Kidney (tissue), 14 donors: ENCODE data around the gene NTRK3. TPM values are rescaled to one million over a fixed set of nuclear protein-coding genes. Genes with fewer than 3 reads are reported as not detected.

ENCODE experiments used
- DNase-seq, 5 donors: peaks; one replicate each; pipeline ENCODE4 v3.0.0-alpha.2; 2013 to 2020
- FAIRE-seq: peaks from 2 replicates; lab custom pipeline; 2012; peaks lifted over from hg19 to GRCh38; lab: Jason Lieb, UNC
- H3K27ac ChIP-seq, 2 donors: one replicate each; pipeline ENCODE4 v1.7.0; 2013; ENCODE audit warnings: low read depth in 2 of 2, low read length in 2 of 2, inconsistent platforms in 1 of 2
- H3K27me3 ChIP-seq: one replicate; pipeline ENCODE4 v1.7.1; 2013; ENCODE audit warnings: low read length, inconsistent platforms; ENCODE audit not compliant: control insufficient read depth, insufficient read depth
- H3K36me3 ChIP-seq, 3 donors: one replicate each; pipeline versions ENCODE4 v1.7.0 to v1.7.1; 2013; ENCODE audit warnings: low read length in 3 of 3, control low read depth in 1 of 3, inconsistent platforms in 1 of 3; ENCODE audit not compliant: insufficient read depth in 3 of 3, control insufficient read depth in 2 of 3
- H3K4me1 ChIP-seq, 3 donors: one replicate each; pipeline versions ENCODE4 v1.7.0 to v1.7.1; 2013; ENCODE audit warnings: low read length in 3 of 3, inconsistent platforms in 1 of 3, low read depth in 1 of 3; ENCODE audit not compliant: control insufficient read depth in 2 of 3, insufficient read depth in 2 of 3
- H3K4me3 ChIP-seq, 3 donors: one replicate each; pipeline versions ENCODE4 v1.7.0 to v1.8.1; 2013; ENCODE audit warnings: low read length in 3 of 3, control low read depth in 1 of 3, inconsistent platforms in 1 of 3
- H3K9ac ChIP-seq, 3 donors: one replicate each; pipeline versions ENCODE4 v1.7.0 to v1.7.1; 2013; ENCODE audit warnings: low read length in 3 of 3, control low read depth in 1 of 3, inconsistent platforms in 1 of 3
- H3K9me3 ChIP-seq, 3 donors: one replicate each; pipeline versions ENCODE4 v1.7.0 to v1.7.1; 2013; ENCODE audit warnings: low read length in 3 of 3, control low read depth in 1 of 3, inconsistent platforms in 1 of 3; ENCODE audit not compliant: control insufficient read depth in 2 of 3, insufficient read depth in 1 of 3
- intact Hi-C: fragments of 100-400 bp; cut with DNase I; formaldehyde crosslinking; loops from one replicate; pipeline ENCODE4 v1.11.1; 2022
- polyA plus RNA-seq: library from polyadenylated mRNA; stranded (reverse); fragments of 350-450 nt; fragmentation: Illumina TruSeq; extraction: RNeasy Lipid Tissue Mini Kit (QIAGEN cat#74804); gene quantifications from one replicate; pipeline ENCODE4 v1.2.3, GENCODE V29; 2014; ENCODE audit warnings: low read depth, low replicate concordance; ENCODE audit not compliant: insufficient read depth
- total RNA-seq: library from RNA; stranded (reverse); fragmentation: NEBNext Ultra II Directional; extraction: Animal tissue kit (Norgen Biotek cat#: 25700); gene quantifications from one replicate; pipeline ENCODE4 v1.2.1, GENCODE V29; 2021
- TF ChIP-seq, protein P1 (sequence below): IDR thresholded peaks from 3 replicates; pipeline ENCODE4 v1.5.1; 2012; ENCODE audit warnings: mild to moderate bottlenecking, moderate library complexity, borderline replicate concordance; ENCODE audit not compliant: insufficient read depth; ENCODE audit errors: extremely low read depth
- donor health status: control.
- donor health status: control.
- donor health status: control.
- donor health status: control.
- donor health status: control.
- donor health status: DM: yes; HTN: yes; CAD: no.
- donor health status: Normal renal cell carcinoma (clear cell type).

The NTRK3 gene
- total and polyA plus RNA-seq, 2 donors from 2014 or later: 8.9 to 25.5 TPM

- intact Hi-C loops: no loop called here
- DNase-seq (no peak), FAIRE-seq (no peak)
- Histone ChIP-seq H3K4me3 (no peak overlapping the region), H3K27ac (no peak overlapping the region), H3K9me3 (no peaks in the 10 kb centered on the region), H3K27me3 (no peaks in the 10 kb centered on the region), H3K9ac (no peak overlapping the region), H3K4me1 (no peaks in the 10 kb centered on the region), H3K36me3 (no peaks in the 10 kb centered on the region)
- TF ChIP-seq, protein P1, sequence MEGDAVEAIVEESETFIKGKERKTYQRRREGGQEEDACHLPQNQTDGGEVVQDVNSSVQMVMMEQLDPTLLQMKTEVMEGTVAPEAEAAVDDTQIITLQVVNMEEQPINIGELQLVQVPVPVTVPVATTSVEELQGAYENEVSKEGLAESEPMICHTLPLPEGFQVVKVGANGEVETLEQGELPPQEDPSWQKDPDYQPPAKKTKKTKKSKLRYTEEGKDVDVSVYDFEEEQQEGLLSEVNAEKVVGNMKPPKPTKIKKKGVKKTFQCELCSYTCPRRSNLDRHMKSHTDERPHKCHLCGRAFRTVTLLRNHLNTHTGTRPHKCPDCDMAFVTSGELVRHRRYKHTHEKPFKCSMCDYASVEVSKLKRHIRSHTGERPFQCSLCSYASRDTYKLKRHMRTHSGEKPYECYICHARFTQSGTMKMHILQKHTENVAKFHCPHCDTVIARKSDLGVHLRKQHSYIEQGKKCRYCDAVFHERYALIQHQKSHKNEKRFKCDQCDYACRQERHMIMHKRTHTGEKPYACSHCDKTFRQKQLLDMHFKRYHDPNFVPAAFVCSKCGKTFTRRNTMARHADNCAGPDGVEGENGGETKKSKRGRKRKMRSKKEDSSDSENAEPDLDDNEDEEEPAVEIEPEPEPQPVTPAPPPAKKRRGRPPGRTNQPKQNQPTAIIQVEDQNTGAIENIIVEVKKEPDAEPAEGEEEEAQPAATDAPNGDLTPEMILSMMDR: no peak
Observed at GRCh38 chr15:87829332-87830050, 427.0 kb downstream of the NTRK3 start.

GRCh38 chr15:87828608-87829007 lies 427.9 kb downstream of the NTRK3 start:
- DNase-seq (no peak), FAIRE-seq (no peak)
- intact Hi-C loops: no loop called here
- TF ChIP-seq, protein P1: no peak
- Histone ChIP-seq H3K9me3 (no peaks in the 10 kb centered on the region), H3K27me3 (no peaks in the 10 kb centered on the region), H3K4me1 (no peaks in the 10 kb centered on the region), H3K9ac (no peak overlapping the region), H3K36me3 (no peaks in the 10 kb centered on the region), H3K27ac (no peak overlapping the region), H3K4me3 (no peak overlapping the region)

- FAIRE-seq (no peak), DNase-seq (no peak)
- Histone ChIP-seq H3K4me1 (no peaks in the 10 kb centered on the region), H3K36me3 (no peaks in the 10 kb centered on the region), H3K4me3 (no peak overlapping the region), H3K27me3 (no peaks in the 10 kb centered on the region), H3K9ac (no peak overlapping the region), H3K27ac (no peak overlapping the region), H3K9me3 (no peaks in the 10 kb centered on the region)
- TF ChIP-seq, protein P1: no peak
- intact Hi-C loops: no loop called here
Observed at GRCh38 chr15:87827131-87827530, 429.4 kb downstream of the NTRK3 start.
